HUDEP-2 (cell line): ENCODE results near the gene GRHL1.
A peak's percentile ranks its signal among the peaks of the same experiment; 100 is the strongest.

Experiments used
- DNase-seq, 76 experiments: peaks; one replicate each; lab custom pipeline; 2025; ENCODE audit not compliant: unreplicated experiment in 76 of 76; lab: John Stamatoyannopoulos, UW

Gene GRHL1

DNA sequence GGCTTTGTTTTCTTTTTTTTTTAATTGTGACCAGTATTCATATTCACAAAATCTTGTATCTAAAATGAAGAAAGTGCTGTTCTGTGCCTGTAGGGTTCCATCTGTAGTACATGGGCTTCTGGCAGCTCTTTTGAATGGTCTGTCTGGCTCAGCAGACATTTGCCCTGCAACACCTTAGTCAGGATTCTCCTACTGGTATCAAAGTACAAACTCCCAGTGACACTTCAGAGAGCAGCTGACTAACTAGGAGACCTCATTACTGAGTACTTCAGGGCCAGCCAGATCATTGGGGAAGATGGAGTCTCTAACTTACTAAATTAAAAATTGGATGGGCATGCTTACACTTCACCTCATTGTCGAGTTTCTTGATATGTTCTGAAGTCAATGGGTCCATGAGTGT is 39.7 kb downstream of the GRHL1 start:
- no peak for DNase-seq

DNA sequence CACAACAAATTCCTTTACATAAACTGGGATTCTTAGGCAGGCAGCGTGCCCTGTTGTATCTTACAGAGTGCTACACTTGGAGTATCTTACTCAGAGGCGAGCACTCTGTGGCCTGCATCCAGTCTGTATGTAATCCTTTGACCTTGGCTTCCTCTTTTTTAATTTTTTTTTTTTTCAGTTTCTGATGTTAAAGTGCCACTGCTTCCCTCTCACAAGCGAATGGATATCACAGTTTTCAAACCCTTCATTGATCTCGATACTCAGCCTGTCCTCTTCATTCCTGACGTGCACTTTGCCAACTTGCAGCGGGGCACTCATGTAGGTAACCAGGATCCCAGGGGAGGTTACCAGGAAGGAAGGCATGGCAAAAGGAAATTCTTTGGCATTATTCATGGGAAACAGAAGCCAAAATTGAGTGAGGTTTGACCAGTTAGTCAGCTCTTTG is 40.4 kb downstream of the GRHL1 start:
- no peak for DNase-seq

DNA sequence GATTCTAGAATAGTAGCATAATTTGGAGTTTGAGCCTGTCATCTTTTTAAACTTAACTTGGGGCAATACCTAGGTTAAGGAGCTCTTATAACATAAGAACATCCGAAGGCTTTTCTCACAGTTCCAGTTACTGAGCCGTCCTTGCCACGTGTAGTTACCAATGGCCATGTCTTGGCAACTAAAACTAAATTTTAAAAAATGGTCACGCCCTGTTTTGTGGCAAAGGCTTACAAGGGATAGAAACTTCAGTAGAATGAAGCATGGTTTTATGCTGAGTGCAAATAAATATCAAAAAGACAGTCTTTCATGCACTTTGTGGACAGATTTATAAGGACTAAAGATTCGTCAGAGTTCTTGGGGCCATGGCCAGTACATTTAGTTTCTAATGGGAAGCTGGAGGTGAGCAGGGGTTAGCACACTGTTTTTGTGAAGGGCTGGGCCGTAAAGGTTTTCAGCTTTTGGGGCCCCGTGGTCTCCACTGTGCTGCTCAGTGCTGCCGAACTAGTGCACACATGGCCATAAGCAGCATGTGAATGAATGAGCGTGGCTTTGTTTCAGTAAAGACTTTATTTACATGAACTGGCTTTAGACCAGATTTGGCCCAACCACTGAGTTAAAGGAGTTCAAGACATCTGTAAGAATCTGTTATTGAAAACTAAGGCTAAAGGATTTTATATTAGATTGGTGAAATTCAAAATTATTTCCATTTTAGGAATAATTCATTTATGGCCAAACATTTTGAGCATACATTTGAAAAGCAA is 41.1 kb downstream of the GRHL1 start:
- DNase-seq = no peak

- DNase-seq = peak in 15 of 76 experiments; percentile 4 to 56 (median 20)
Measured at GRCh38 chr2:9993488-9994165, 42.1 kb downstream of the GRHL1 start.

- DNase-seq = no peak
Measured at GRCh38 chr2:9994462-9994861, 43.0 kb downstream of the GRHL1 start.

DNA sequence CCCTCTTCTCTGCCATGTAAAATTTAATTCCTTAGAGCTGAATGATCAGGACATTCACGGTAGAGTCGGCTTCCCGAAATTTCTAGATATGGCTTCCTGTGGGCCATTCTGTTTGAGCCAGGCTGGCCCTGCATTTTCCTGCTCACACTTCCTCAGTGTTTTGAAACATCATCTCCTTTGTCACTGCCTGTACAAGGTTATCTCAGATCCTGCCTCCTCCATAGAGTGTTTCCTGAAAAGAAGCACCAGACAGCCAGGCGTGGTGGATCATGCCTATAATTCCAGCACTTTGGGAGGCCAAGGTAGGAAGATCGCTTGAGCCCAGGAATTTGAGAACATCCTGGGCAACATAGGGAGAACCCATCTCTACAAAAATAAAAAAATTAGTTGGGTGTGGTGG is 43.6 kb downstream of the GRHL1 start:
- no peak for DNase-seq

- no peak for DNase-seq
Measured at GRCh38 chr2:9996321-9996720, 44.8 kb downstream of the GRHL1 start.

DNA sequence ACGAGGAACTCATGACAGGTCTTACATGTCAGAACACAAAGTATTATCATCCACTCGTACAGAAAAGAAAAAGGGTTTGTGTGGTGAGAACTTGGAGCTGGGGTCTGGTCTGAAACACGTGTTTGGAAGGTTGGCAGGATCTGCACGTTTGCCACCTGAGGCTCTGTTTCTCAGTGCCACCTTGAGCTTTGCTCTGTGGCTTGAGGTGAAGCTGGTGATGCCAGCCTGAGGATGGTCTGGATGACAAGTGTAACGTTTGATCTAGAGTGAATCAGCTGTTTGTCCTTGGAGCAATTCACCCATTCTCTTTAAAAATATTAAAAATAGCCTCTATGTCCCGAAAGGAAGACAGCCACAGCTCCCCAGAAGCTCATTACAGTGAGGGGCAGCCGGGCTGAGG is 46.4 kb downstream of the GRHL1 start:
- DNase-seq = no peak

DNA sequence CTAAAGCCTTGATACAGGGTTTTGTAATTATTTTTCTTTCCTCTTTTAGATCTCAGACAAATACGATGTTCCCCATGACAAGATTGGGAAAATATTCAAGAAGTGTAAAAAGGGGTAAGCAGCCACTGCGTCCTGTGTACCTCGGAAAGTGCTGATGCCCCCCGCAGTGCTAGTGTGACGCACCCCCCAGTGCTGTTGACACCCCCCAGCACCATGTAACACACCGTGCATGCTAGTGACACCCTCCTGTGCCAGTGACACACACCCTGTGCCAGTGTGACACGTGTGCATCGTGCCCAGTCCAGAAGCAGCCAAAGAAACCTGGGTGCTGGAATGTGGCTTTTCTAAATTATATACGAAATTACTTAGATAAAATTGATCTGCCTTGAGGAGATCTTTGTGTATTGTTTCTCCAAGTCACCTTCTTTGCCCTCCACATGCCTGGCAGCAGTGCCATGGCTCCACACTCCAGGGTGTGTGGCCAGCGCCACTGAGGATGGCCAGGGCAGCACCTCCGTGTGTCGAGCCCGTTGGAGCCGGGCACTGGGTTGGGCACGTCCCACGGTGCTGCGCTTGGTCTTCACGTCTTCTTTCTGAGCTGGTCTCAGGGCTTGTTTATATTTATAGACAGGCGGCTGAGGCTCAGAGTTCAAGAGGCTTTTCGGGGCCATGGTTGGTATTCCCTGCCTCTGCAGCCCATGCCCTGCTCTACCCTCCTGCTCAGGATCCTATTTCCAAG is 47.6 kb downstream of the GRHL1 start:
- no peak for DNase-seq

GRCh38 chr2:9999693-10000092 is 48.2 kb downstream of the GRHL1 start:
- no peak for DNase-seq

DNA sequence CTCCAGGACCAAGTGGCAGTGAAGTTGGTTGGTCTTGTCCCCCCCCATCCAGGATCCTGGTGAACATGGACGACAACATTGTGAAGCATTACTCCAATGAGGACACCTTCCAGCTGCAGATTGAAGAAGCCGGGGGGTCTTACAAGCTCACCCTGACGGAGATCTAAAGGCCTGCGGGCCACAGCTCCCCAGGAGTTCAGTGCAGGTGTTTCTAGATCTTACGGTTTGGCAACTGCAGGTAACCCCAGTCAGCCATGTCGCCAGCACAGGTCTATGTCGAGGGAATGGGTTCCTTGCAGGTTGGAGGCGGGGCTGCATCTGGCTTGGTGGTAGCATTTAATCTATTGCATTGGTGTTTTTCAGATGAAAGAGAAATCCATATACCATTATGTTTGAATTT is 49.0 kb downstream of the GRHL1 start:
- no peak for DNase-seq

- no peak for DNase-seq
Measured at GRCh38 chr2:10001586-10001985, 50.1 kb downstream of the GRHL1 start.

DNA sequence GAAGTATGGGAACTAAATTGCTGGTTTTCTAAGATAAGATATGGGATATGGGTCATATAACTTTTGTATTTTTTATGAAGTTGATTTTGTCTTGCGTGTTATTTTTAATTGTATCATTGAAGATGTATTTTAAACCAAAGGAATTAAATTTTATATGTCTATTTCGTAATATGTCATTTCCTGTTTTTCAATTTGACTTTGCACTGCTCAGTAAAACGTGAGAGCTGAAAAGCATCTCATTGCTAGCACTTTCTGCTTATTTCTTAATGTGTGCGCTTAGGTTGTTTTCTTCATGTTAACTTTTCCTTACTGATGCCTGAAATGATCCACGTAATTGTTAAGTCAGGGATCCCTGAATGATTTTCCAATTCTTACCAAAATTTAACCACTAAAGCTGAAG is 50.6 kb downstream of the GRHL1 start:
- no peak for DNase-seq

- no peak for DNase-seq
Measured at GRCh38 chr2:10002681-10003080, 51.2 kb downstream of the GRHL1 start.

- DNase-seq = no peak
Measured at GRCh38 chr2:10003206-10004125, 52.0 kb downstream of the GRHL1 start.

DNA sequence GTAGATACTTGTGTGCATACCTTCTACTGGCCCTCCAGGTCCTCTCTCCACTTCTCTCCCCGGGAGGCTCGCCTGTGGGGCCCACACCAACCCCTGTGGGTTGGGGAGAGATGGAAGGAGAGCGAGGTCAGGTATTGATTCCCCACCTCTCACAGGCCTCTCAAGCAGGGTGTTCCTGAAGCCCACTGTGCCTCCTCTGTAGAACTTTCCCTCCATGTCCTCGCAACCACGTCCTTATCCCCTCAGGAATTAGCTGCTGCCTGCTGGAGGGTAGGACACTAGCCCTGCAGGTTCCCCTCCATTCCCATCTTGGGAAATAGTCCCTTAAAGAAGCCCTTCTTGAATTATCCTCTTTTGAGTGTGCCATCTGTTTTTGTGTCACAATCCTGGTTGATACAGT is 52.9 kb downstream of the GRHL1 start:
- DNase-seq = no peak

DNA sequence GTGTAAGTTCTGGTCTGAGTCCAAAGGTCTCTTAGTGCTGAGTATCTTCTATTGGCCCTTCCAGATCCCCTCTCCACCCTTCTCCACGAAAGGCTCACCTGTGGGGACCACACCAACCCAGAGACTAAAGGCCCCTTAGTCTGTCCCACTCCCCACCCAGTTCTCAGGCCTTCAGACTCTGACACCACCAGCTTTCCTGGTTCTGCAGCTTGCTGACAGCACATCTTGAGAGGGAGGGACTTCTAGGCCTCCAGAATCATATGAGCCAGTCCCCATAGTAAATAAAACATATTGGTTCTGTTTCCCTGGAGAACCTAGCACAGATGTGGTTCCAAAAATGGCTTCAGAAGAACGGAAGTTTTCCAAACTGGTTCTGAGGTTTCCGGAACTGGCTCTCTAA is 53.3 kb downstream of the GRHL1 start:
- DNase-seq = no peak

DNA sequence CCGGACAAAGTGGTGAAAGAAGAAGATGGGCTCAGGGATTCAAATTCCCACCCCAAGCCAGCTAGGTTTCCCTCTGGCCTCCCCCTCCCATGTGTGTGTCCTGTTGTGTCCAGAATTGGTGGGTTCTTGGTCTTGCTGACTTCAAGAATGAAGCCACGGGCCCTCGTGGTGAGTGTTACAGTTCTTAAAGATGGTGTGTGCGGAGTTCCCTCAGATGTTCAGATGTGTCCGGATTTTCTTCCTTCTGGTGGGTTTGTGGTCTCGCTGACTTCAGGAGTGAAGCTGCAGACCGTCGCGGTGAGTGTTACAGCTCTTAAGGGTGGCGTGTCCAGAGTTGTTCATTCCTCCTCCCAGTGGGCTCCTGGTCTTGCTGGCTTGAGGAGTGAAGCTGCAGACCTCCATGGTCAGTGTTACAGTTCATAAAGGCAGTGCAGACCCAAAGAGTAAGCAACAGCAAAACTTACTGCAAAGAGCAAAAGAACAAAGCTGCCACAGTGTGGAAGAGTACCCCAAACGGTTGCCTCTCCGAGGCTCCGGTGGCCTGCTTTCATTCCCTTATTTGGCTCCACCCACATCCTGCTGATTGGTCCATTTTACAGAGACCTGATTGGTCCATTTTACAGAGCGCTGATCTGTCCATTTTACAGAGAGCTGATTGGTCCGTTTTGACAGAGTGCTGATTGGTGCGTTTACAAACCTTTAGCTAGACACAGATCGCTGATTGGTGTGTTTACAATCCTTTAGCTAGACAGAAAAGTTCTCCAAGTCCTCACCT is 54.2 kb downstream of the GRHL1 start:
- DNase-seq = no peak

GRCh38 chr2:10006236-10007161 is 55.0 kb downstream of the GRHL1 start:
- peak in 69 of 76 experiments; percentile 8 to 80 (median 58) for DNase-seq
